HUDEP-2 (cell line): ENCODE results near the gene BPGM.
A peak's percentile ranks its signal among the peaks of the same experiment; 100 is the strongest.
"Not testable (repeated sequence)": the region's sequence is repeated elsewhere in the genome, so short reads cannot be mapped to it uniquely, and the experiment has no call there.

Experiments used
- DNase-seq, 76 experiments: peaks; one replicate each; lab custom pipeline; 2025; ENCODE audit not compliant: unreplicated experiment in 76 of 76; lab: John Stamatoyannopoulos, UW

BPGM gene

DNA sequence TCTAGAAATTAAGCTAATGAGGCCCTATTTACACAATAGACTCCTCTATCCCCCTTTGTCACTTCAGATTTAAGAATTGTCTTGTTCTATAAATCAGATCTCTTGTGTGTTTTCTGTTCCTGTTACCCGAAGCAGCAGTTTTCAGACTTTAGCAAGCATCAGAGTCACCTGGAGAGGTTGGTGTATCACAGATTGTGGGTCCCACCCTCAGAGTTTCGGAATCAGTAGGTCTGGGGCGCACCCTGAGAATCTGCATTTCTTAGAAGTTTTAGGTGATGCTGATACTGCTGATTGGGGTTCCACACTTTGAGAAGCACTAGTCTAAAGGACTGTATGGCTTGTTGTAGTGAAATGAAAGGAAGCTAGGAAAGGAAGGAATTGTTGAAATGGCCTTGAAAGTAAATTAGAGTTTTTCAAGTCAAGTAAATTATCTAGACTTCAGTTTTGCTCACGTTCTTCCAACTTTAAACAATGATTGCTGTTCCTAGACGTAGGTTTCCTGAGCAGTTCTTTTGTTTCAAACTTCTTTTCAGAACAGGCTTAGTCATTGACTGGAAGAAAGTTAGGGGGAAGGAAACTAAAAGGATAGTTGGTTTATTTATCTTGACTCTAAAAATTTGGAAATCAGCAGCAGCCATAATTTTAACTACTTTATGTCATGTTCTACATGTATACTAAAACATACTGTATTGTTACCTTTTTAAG is 15.7 kb downstream of the BPGM start:
- no peak for DNase-seq

DNA sequence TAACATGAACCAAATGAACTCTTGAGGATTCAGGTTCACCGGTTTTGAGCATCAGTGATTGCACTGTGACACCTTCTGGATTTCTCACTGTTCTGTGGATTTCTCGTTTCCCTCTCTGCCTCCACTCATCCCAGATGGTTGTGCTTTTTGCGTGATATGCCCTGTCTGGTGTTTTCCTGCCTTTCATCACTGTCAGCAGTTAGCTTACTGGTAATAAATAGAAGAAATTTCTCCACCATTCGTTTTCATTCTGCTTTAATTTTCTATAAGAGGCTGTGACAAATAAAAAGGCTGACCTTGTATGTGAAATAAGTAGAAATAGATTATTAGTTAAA is 16.2 kb downstream of the BPGM start:
- DNase-seq, result no peak

DNA sequence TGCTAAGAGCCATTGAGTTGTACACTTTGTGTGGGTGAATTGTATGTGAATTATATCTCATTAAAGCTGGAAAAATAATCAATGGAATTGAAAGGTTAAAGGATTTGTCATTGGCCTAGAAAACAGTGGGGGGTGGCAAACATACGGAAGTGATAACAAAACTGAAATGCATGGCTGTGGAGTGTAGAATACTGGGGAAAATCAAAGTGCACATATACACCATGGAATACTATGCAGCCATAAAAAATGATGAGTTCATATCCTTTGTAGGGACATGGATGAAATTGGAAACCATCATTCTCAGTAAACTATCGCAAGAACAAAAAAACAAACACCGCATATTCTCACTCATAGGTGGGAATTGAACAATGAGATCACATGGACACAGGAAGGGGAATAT is 18.4 kb downstream of the BPGM start:
- DNase-seq, result not testable (repeated sequence)

DNA sequence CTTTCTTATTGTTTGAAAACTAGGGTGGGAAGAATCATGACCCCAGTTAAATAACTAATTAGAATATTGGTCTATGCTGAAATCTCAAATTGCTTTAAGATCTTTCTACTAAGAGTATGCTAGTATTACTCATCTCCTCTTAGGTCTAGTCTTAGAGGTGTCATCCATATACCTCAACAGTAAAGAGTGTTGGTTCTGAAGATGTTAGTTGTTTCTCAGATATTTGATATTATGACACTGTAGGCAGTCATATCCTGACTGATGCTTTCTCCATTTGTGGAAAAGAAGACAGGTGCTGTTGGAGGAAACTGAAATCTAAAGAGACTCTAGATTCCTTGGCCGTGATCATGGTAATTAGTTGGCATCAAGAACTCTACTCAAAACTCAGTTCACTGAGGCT is 21.2 kb downstream of the BPGM start:
- DNase-seq, result no peak

GRCh38 chr7:134669388-134669787 is 22.7 kb downstream of the BPGM start:
- no peak for DNase-seq

DNA sequence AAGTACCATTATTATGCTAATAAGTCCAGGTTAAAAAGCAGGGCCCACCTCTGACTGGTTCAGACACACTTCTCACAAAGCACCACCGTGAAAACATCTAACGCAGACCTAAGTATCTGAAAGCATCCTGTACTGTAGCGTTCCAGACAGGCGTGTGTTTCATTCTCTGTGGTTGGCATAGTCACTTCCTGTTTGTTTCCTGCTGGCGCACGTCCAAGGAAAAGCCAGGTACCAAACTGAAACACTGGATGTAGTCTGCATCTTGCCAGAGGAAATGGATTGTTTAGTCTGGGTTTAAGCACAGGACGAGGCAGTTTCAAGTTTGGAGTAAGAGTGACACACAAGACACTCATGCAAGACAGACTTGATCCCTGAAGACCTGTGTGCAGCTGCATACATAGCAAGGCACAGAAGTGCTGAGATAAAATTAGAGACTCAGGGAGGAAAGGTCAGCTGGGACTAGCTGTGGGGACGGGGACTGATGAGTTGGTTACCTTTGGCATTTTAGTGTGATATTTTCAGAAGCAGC is 23.3 kb downstream of the BPGM start:
- peak in 9 of 76 experiments; percentile 2 to 17 (median 7) for DNase-seq

DNA sequence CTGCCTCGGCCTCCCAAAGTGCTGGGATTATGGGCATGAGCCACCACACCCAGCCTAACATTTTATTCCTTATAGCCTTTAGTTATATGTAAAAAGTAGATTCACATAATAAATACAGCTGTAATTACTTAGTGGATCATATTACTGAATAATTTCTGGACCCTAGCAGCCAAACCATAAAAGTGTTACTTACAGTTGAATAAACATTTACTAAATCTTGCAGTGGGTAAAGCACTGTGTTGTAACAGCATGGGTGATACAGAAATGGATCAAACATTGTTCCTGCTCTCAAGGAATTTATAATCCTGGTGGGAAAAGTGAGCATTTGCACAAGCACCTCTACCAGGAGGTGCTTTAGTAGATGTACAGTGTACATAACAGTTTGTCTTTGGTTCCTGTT is 25.0 kb downstream of the BPGM start:
- DNase-seq, result no peak

- DNase-seq, result no peak
Observed at GRCh38 chr7:134674424-134674823, 27.8 kb downstream of the BPGM start.

DNA sequence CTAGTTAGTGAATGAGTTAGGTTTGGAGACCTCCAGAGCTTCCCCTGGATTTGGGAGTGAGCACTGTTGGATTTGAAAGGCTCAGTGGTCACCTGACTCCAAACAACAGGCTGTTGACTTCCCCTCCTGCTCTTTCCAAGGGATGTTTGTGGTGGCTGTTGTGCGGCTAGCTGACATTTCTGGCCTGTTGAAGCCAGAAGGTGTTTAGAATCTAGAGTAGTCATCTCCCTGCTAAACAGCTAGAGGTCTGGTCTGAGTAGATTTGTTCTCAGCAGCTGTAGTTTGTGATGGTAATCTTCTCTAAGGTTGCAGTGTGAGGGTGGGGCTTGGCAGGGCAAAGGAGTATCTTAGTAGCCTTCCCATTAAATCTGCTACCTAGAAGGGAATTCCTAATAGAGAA is 30.1 kb downstream of the BPGM start:
- DNase-seq, result peak in 20 of 76 experiments; percentile 2 to 57 (median 24)

DNA sequence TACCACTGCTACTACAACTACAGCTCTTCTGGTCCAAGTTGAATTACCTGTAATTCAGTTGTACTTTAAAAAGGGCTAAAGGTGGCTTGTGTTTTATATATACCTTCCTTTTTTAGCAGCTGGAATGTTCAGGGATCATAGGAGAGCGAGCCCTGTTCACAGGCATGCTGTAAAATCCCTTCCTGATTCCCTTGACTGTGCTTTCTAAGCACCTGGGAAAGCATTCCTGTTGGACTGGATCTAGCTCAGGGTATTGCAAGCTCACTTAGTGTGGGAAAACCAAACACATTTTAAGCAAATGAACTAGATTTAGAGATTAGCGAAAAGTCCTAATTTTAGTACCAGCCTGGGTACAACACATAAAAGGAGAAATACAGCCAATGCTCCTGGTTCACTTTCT is 31.5 kb downstream of the BPGM start:
- no peak for DNase-seq

DNA sequence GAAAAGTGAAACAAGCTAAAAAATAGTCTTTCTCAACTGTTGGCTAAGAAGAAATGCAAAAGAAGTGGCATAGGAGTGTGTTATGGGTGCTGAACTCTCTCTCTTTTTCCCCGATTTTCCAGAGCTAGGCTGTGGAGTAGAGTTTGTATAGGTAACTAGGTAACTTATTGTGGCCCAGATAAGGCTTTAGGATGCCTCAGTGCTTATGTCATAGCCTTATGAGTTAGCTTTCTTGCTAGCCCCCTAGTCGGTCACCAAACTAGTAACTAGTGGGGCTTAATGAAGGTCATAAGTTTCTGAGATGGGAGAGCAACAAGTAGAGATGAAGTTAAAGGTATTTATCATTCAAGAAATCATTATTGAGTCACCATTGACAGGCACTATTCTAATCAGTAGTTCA is 32.4 kb downstream of the BPGM start:
- no peak for DNase-seq

GRCh38 chr7:134684165-134684564 is 37.5 kb downstream of the BPGM start:
- no peak for DNase-seq

- DNase-seq, result no peak
Observed at GRCh38 chr7:134685250-134685649, 38.6 kb downstream of the BPGM start.

GRCh38 chr7:134686786-134687185 is 40.1 kb downstream of the BPGM start:
- no peak for DNase-seq

GRCh38 chr7:134689550-134689949 is 42.9 kb downstream of the BPGM start:
- DNase-seq, result not testable (repeated sequence)

DNA sequence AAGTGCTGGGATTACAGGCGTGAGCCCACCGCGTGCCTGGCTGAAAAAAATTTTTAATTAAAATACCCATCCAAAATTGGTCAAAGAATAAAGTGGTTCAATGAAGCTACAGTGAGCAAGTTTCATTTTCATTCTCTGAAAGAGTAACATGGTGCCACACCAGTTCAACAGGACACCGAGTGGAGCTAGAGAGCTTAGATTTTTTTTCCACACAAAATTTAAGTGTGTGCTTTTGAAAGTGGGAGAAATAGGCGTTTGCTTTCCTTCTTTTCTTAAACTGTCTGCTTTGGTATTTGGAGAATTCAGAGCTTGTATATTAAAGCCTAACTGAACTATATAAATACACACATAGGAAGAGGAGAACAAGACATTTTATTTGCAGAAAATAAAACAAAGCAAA is 43.4 kb downstream of the BPGM start:
- no peak for DNase-seq

- DNase-seq, result no peak
Observed at GRCh38 chr7:134690614-134691504, 44.2 kb downstream of the BPGM start.

DNA sequence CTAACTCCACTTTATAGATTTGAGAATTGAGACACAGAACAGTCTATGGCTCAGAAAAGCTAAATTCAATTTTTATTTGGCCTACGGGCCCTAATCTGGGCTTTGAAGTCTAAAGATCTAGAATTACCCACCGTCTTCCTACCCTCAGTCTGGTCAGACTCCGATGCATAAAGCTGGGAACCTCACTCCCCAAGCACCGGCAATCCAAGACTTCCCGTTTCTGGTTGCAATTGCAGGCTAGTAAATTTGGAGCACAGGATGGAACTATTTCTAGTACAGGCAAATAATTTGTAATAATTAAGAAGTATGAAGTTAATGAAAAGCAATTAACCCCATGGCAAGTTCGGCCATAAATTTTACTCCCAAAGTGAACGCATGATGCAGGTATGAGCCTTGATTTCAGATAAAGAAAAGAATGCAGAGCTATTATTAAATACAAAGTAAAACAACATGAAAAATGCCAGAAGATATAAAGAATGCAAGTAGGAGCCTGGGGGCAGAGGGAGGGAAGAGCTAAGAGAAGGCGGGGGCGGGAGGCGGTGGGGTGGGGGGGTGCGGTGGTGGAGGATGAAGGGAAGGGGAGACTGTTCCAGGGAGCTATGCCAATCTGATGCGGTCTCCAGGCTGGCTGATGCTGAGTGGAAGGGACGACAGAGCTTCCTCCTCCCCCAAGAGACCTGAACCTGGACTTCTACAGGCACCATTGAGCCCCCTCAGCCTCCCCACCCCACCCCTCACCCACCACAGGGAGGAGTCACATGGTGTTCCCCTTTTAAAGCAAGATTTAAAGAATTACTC is 45.1 kb downstream of the BPGM start:
- no peak for DNase-seq

DNA sequence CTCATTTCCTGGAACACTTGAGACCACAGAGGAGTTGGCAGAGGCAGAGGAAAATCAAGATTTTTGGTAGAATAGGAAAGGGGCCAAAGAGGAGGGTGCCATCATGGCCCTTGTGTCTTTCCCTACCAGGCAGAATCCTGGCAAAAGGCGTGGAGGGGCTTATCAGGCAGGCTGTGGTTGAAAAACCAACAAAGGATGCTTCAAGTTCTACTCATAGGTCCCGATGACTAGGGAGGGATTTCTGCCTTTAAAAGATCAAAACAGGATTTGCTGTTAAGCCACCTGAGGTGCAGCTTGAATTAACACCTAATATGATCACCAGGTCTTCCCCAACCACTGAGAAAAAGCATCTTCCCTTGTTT is 45.7 kb downstream of the BPGM start:
- no peak for DNase-seq

DNA sequence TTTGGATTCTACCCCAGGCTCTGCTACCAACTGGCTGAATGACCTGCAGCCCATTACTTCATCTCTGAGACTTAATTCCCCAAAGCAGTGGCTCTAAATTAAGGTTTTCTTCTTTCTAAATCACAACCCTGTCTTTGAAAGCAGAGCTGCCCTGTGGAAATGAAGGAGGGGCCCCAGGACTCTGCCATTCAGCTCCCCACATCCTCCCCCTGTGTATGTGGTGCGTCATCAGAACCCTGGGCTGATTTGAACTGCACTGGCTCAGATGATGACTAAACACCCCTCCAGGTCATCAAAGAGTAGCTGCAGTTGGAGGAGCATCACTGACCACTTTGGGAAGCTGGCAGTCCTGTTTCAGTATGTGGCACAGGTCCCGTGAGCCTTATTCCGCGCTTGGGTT is 46.6 kb downstream of the BPGM start:
- no peak for DNase-seq

- DNase-seq, result no peak
Observed at GRCh38 chr7:134694299-134694698, 47.6 kb downstream of the BPGM start.
